Measurements from ENCODE around the gene PRRG3. TPM values are rescaled to one million over a fixed set of nuclear protein-coding genes. Genes with fewer than 3 reads are reported as not detected.

The PRRG3 gene
- total RNA-seq, 1 experiment from 2014 or later, result not detected

- Histone ChIP-seq H3K36me3 (ENCODE audit: control insufficient read depth, insufficient read depth, low read length) (no peaks in the 10 kb centered on the region), H3K9me3 (no peaks in the 10 kb centered on the region), H3K4me1 (no peaks in the 10 kb centered on the region), H3K27me3 (replicated peaks; ENCODE audit: control insufficient read depth, insufficient read depth, low read length) (no peaks in the 10 kb centered on the region; the same call in 1 of the 2 replicates), H3K4me3 (ENCODE audit: low read depth, low read length) (no peak overlapping the region)
- BruUV-seq (replicated peaks), result no TSS peak
- Mint-ChIP-seq H3K27me3 (ENCODE audit: insufficient read depth, unreplicated experiment) (no peaks in the 10 kb centered on the region), H3K4me1 (ENCODE audit: low read depth, unreplicated experiment) (no peaks in the 10 kb centered on the region), H3K9me3 (ENCODE audit: unreplicated experiment) (no peaks in the 10 kb centered on the region), H3K27ac (ENCODE audit: unreplicated experiment) (no peak overlapping the region), H3K4me3 (ENCODE audit: unreplicated experiment) (no peak overlapping the region), H3K36me3 (ENCODE audit: insufficient read depth, unreplicated experiment) (no peaks in the 10 kb centered on the region)
- DNase-seq, result no peak
- TF ChIP-seq CTCF (IDR thresholded peaks at IDR 0.05; ENCODE audit: insufficient read depth in 1 of 2, low read depth in 1 of 2, low read length in 1 of 2, severe bottlenecking in 1 of 2, unreplicated experiment in 1 of 2), result no peak
- POLR2A ChIA-PET, result no interaction called here
- intact Hi-C loops (cut with micrococcal nuclease; ENCODE audit: unreplicated experiment), result no loop called here
- CTCF ChIA-PET, result no interaction called here
These were observed 13.6 kb downstream of the PRRG3 start for GRCh38 chrX:151708821-151709220.

- no TSS peak for BruUV-seq (replicated peaks)
- no peaks in the 10 kb centered on the region; the same call in 1 of the 2 replicates for H3K27me3 ChIP-seq (replicated peaks; ENCODE audit: control insufficient read depth, insufficient read depth, low read length)
- DNase-seq, result no peak
- H3K4me1 Mint-ChIP-seq (ENCODE audit: low read depth, unreplicated experiment), result no peaks in the 10 kb centered on the region
- no peaks in the 10 kb centered on the region for H3K36me3 Mint-ChIP-seq (ENCODE audit: insufficient read depth, unreplicated experiment)
- intact Hi-C loops (cut with micrococcal nuclease; ENCODE audit: unreplicated experiment), result no loop called here
- TF ChIP-seq CTCF (IDR thresholded peaks at IDR 0.05; ENCODE audit: insufficient read depth in 1 of 2, low read depth in 1 of 2, low read length in 1 of 2, severe bottlenecking in 1 of 2, unreplicated experiment in 1 of 2), result no peak
- H3K4me3 ChIP-seq (ENCODE audit: low read depth, low read length), result no peak overlapping the region
- H3K4me3 Mint-ChIP-seq (ENCODE audit: unreplicated experiment), result no peak overlapping the region
- H3K9me3 ChIP-seq, result no peaks in the 10 kb centered on the region
- no peaks in the 10 kb centered on the region for H3K36me3 ChIP-seq (ENCODE audit: control insufficient read depth, insufficient read depth, low read length)
- H3K9me3 Mint-ChIP-seq (ENCODE audit: unreplicated experiment), result no peaks in the 10 kb centered on the region
- CTCF ChIA-PET, result no interaction called here
- no peak overlapping the region for H3K27ac Mint-ChIP-seq (ENCODE audit: unreplicated experiment)
- H3K27me3 Mint-ChIP-seq (ENCODE audit: insufficient read depth, unreplicated experiment), result no peaks in the 10 kb centered on the region
- POLR2A ChIA-PET, result no interaction called here
- no peaks in the 10 kb centered on the region for H3K4me1 ChIP-seq
These were observed 15.2 kb downstream of the PRRG3 start for GRCh38 chrX:151710457-151710856.

- H3K27ac Mint-ChIP-seq (ENCODE audit: unreplicated experiment), result no peak overlapping the region
- no peaks in the 10 kb centered on the region for H3K4me1 ChIP-seq
- intact Hi-C loops (cut with micrococcal nuclease; ENCODE audit: unreplicated experiment), result no loop called here
- no peaks in the 10 kb centered on the region; the same call in 1 of the 2 replicates for H3K27me3 ChIP-seq (replicated peaks; ENCODE audit: control insufficient read depth, insufficient read depth, low read length)
- POLR2A ChIA-PET, result no interaction called here
- no TSS peak for BruUV-seq (replicated peaks)
- H3K9me3 ChIP-seq, result no peaks in the 10 kb centered on the region
- no peak for TF ChIP-seq CTCF (IDR thresholded peaks at IDR 0.05; ENCODE audit: insufficient read depth in 1 of 2, low read depth in 1 of 2, low read length in 1 of 2, severe bottlenecking in 1 of 2, unreplicated experiment in 1 of 2)
- H3K9me3 Mint-ChIP-seq (ENCODE audit: unreplicated experiment), result no peaks in the 10 kb centered on the region
- H3K4me3 ChIP-seq (ENCODE audit: low read depth, low read length), result no peak overlapping the region
- H3K4me3 Mint-ChIP-seq (ENCODE audit: unreplicated experiment), result no peak overlapping the region
- H3K27me3 Mint-ChIP-seq (ENCODE audit: insufficient read depth, unreplicated experiment), result no peaks in the 10 kb centered on the region
- DNase-seq, result no peak
- H3K4me1 Mint-ChIP-seq (ENCODE audit: low read depth, unreplicated experiment), result no peaks in the 10 kb centered on the region
- no peaks in the 10 kb centered on the region for H3K36me3 Mint-ChIP-seq (ENCODE audit: insufficient read depth, unreplicated experiment)
- H3K36me3 ChIP-seq (ENCODE audit: control insufficient read depth, insufficient read depth, low read length), result no peaks in the 10 kb centered on the region
- CTCF ChIA-PET, result no interaction called here
These were observed 15.9 kb downstream of the PRRG3 start for GRCh38 chrX:151711154-151711553.
